Measurements from ENCODE around the gene SECISBP2.

Gene SECISBP2

DNA sequence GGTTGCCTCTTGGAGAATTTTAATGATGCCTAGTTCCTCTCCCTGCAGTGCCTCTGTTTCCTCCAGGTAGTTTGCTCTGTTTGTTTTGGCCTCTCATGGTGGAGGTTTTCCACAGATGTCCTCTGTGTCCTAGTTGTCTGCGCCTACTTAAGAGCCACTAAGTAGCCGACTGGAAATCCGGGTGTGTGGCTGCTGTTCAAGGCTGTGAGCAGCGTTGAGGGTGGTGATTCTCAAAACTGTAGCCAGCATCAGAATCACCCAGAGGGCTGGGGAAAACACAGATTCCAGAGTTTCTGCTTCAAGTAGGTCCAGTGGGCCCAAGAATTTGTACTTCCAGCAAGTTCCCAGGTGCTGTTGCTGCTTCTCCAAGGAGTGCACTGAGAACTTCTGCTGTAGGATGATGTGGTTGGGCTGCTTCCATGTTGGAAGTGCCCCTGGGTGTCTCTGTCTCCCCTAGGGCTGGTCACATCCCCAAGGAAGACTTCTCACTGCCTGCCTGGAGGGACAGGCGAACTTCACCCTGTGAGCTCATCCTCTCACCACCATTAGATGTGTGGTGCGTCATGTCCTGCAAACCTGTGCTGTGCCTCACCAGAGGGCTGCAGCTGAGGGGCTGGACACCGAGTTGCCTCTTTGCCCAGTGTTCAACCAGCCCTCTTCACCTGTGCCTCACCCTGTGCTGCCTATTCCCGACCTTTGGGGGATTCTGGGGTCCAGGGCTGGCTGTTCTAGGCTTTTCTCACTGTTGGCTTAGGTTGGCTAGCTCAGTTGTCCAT lies 34.8 kb downstream of the SECISBP2 start:
- no peak overlapping the region for H3K9ac ChIP-seq (ENCODE audit: low read length)
- H2AFZ ChIP-seq (ENCODE audit: low read length) = no peak overlapping the region
- H3K4me2 ChIP-seq (ENCODE audit: low read length) = no peak overlapping the region
- H3F3A ChIP-seq (ENCODE audit: insufficient read depth, low read length) = no peaks in the 10 kb centered on the region
- no peak overlapping the region for H3K27ac ChIP-seq (ENCODE audit: low read depth, low read length, poor library complexity, severe bottlenecking)
- H3K27me3 ChIP-seq (ENCODE audit: insufficient read depth, low read length) = no peaks in the 10 kb centered on the region
- H3K4me1 ChIP-seq (ENCODE audit: insufficient read depth, low read length, severe bottlenecking) = no peaks in the 10 kb centered on the region
- H3K9me3 ChIP-seq (ENCODE audit: low read length) = no peaks in the 10 kb centered on the region
- H4K20me1 ChIP-seq (ENCODE audit: insufficient read depth, low read length) = no peaks in the 10 kb centered on the region
- no peak overlapping the region for H3K4me3 ChIP-seq (ENCODE audit: low read depth, low read length, poor library complexity, severe bottlenecking)
- no peaks in the 10 kb centered on the region for H3K79me2 ChIP-seq (ENCODE audit: insufficient read depth, low read length)
- H3K9me2 ChIP-seq (ENCODE audit: low read depth, low read length) = no peaks in the 10 kb centered on the region
- TF ChIP-seq, protein P1, sequence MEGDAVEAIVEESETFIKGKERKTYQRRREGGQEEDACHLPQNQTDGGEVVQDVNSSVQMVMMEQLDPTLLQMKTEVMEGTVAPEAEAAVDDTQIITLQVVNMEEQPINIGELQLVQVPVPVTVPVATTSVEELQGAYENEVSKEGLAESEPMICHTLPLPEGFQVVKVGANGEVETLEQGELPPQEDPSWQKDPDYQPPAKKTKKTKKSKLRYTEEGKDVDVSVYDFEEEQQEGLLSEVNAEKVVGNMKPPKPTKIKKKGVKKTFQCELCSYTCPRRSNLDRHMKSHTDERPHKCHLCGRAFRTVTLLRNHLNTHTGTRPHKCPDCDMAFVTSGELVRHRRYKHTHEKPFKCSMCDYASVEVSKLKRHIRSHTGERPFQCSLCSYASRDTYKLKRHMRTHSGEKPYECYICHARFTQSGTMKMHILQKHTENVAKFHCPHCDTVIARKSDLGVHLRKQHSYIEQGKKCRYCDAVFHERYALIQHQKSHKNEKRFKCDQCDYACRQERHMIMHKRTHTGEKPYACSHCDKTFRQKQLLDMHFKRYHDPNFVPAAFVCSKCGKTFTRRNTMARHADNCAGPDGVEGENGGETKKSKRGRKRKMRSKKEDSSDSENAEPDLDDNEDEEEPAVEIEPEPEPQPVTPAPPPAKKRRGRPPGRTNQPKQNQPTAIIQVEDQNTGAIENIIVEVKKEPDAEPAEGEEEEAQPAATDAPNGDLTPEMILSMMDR (IDR thresholded peaks at IDR 0.05; ENCODE audit: low read length) = no peak
- no peak for TF ChIP-seq EZH2 (IDR thresholded peaks at IDR 0.05; ENCODE audit: borderline replicate concordance, low read length)
- H3K36me3 ChIP-seq (ENCODE audit: insufficient read depth, low read length) = peaks cover 98% of the 10 kb centered on the region

GRCh38 chr9:89353989-89354388 lies 35.7 kb downstream of the SECISBP2 start:
- Histone ChIP-seq H4K20me1 (ENCODE audit: insufficient read depth, low read length) (no peaks in the 10 kb centered on the region), H3K27me3 (ENCODE audit: insufficient read depth, low read length) (no peaks in the 10 kb centered on the region), H3K4me2 (ENCODE audit: low read length) (no peak overlapping the region), H3K4me3 (ENCODE audit: low read depth, low read length, poor library complexity, severe bottlenecking) (no peak overlapping the region), H3K79me2 (ENCODE audit: insufficient read depth, low read length) (no peaks in the 10 kb centered on the region), H3K4me1 (ENCODE audit: insufficient read depth, low read length, severe bottlenecking) (no peaks in the 10 kb centered on the region), H3K9me2 (ENCODE audit: low read depth, low read length) (no peaks in the 10 kb centered on the region), H3F3A (ENCODE audit: insufficient read depth, low read length) (no peaks in the 10 kb centered on the region), H2AFZ (ENCODE audit: low read length) (no peak overlapping the region), H3K9me3 (ENCODE audit: low read length) (no peaks in the 10 kb centered on the region), H3K9ac (ENCODE audit: low read length) (no peak overlapping the region), H3K36me3 (ENCODE audit: insufficient read depth, low read length) (peaks cover 98% of the 10 kb centered on the region), H3K27ac (ENCODE audit: low read depth, low read length, poor library complexity, severe bottlenecking) (no peak overlapping the region)
- TF ChIP-seq EZH2 (IDR thresholded peaks at IDR 0.05; ENCODE audit: borderline replicate concordance, low read length) = no peak
- TF ChIP-seq, protein P1 (IDR thresholded peaks at IDR 0.05; ENCODE audit: low read length) = no peak

DNA sequence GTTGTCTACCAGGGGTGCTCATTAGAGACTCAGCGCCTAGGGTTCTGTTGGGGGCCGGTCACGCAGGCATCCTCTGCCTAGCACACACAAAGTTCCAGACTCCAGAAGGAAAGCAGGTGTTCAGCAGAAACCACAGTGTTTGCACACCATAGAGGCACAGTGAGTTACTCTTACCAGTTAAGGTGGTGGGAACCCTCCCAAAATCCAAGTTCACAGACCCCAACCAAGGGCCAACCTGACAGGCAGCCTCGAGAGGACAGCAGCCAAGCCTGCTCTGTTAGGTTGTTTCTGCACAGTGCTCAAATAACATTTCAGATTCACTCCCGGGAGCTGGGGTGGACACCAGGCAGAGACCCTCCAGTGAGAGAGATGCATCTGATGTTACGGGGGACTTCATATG lies 36.2 kb downstream of the SECISBP2 start:
- H3K4me2 ChIP-seq (ENCODE audit: low read length) = no peak overlapping the region
- no peaks in the 10 kb centered on the region for H3K27me3 ChIP-seq (ENCODE audit: insufficient read depth, low read length)
- H3K9me2 ChIP-seq (ENCODE audit: low read depth, low read length) = no peaks in the 10 kb centered on the region
- H3K4me1 ChIP-seq (ENCODE audit: insufficient read depth, low read length, severe bottlenecking) = no peaks in the 10 kb centered on the region
- H3K27ac ChIP-seq (ENCODE audit: low read depth, low read length, poor library complexity, severe bottlenecking) = no peak overlapping the region
- H3F3A ChIP-seq (ENCODE audit: insufficient read depth, low read length) = no peaks in the 10 kb centered on the region
- H3K9ac ChIP-seq (ENCODE audit: low read length) = no peak overlapping the region
- no peaks in the 10 kb centered on the region for H4K20me1 ChIP-seq (ENCODE audit: insufficient read depth, low read length)
- no peak overlapping the region for H3K4me3 ChIP-seq (ENCODE audit: low read depth, low read length, poor library complexity, severe bottlenecking)
- TF ChIP-seq, protein P1 (IDR thresholded peaks at IDR 0.05; ENCODE audit: low read length) = no peak
- TF ChIP-seq EZH2 (IDR thresholded peaks at IDR 0.05; ENCODE audit: borderline replicate concordance, low read length) = no peak
- peaks cover 98% of the 10 kb centered on the region for H3K36me3 ChIP-seq (ENCODE audit: insufficient read depth, low read length)
- H2AFZ ChIP-seq (ENCODE audit: low read length) = no peak overlapping the region
- no peaks in the 10 kb centered on the region for H3K79me2 ChIP-seq (ENCODE audit: insufficient read depth, low read length)
- no peaks in the 10 kb centered on the region for H3K9me3 ChIP-seq (ENCODE audit: low read length)
